Anterior cingulate cortex (tissue), 58 donors: ENCODE data around the gene ZBED4.
A peak's percentile ranks its signal among the peaks of the same experiment; 100 is the strongest.

ENCODE experiments used
- DNase-seq, 58 donors: peaks; one replicate each; lab custom pipeline; 2025; lab: John Stamatoyannopoulos, UW

Gene ZBED4

GRCh38 chr22:49826603-49827270, 26.9 kb upstream of the ZBED4 start:
- peak in 11 of 58 donors; percentile 6 to 45 (median 27) for DNase-seq

DNA sequence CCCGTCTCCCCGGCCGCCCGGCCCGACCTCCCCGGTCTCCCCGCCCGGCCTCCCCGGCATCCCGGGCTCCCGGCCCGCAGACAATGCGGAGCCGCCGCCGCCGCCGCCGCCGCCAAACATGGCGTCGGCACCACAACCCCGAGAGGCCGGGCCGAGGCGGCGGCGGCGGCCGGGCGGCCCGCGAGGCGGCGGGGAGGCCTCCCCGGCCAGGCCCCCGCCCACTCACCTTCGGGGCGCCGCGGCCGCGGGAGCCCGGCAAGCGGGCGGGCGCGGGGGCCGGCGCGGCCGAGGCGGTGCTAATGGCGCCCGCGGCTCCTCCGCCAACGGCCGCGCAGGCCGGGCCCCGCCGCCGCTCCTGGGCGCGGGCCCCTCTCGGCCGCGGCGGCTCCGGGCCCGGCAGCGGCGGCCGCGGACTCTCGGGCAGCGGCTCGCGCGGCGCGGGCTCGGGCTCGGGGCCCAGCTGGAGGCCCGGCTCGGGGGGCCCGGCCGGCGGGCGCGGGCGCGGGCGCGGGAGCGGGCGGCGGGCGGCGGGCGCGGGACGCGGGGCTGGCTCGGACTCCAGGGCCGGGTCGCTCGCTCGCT, 26.3 kb upstream of the ZBED4 start:
- DNase-seq = no peak

- DNase-seq = peak in 29 of 58 donors; percentile 9 to 57 (median 30)
Observed at GRCh38 chr22:49827853-49828598, 25.6 kb upstream of the ZBED4 start, which contains the start of gene BRD1. Gene BRD1, minus strand, starts transcription at chr22:49827873. Its CDS starts 3,556 bp downstream, at chr22:49824317.

DNA sequence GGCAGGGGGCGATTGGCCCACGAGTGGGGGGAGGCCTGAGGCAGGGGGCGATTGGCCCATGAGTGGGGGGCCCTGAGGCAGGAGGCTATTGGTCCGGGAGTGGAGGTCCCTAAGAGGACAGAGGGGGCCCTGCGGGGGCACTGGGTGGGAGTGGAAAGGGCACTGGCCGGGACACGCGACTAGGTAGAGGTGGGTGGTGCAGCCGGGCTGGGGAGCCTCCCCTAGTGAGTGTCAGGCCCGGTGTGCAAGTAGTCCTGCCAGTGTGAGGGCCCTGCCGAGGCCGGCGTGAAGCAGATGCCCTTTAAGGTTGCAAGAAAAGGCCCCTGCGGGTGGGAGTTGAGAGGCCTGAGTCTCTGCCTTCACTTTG, 25.1 kb upstream of the ZBED4 start:
- peak in 1 of 58 donors; percentile 50 for DNase-seq

DNA sequence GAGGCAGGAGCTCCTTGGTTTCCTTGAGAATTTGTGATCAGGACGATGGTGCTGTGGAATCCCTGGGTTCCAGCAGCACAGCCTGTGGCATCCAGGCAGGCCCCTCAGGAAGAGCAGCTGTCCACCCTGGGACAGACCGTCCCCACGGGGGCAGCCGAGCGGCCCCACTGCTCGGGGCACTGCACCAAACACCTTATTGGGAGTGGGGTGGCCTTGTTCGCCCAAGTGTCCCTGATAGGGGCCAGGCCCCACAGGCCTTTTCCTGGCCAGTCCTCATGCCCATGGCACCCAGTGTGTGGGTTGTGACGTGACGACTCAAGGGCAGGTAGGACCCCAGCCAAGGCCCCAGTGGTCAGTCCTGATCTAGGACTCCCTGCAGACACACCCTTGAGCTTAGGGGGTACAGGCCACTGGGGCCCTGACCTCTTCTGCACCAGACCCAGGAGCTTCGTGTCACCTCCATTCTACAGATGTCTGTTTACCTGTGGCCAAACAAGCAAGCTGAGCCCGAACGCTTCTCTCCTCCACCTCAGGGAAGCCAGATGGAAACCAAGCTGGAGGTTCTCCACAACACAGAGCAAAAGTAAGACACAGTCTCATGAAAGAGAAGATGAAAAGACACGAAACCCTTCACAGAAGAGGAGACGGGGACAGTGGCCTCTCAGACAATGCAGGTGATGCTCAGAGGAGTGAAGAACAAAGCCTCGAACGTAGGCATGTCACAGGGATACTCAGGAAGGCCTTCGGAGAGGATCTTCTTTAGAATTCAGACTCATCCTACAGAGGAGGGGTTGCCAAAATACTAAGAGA, 24.4 kb upstream of the ZBED4 start:
- no peak for DNase-seq

GRCh38 chr22:49833340-49834007, 20.2 kb upstream of the ZBED4 start:
- no peak for DNase-seq

GRCh38 chr22:49838771-49839717, 14.6 kb upstream of the ZBED4 start:
- no peak for DNase-seq

DNA sequence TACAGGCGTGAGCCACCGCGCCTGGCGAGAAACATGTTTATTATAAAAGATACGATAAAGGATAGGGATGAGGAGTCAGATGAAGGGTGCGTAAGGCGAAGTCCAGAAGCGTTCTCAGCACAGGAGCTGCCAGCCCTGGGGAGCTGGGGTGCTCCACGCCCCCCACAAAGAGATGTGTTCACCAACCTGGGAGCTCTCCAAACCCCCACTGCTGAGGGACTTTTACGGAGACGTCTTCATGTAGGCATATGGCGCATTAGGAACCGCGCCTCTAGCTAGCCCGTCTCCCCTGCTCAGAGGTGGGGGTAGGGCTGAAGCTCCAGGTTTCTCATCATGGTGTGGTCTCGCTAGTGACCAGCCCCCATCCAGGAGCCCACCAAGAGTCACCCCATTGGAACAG, 8.4 kb upstream of the ZBED4 start:
- no peak for DNase-seq

GRCh38 chr22:49845666-49846459, 7.8 kb upstream of the ZBED4 start:
- DNase-seq = no peak

DNA sequence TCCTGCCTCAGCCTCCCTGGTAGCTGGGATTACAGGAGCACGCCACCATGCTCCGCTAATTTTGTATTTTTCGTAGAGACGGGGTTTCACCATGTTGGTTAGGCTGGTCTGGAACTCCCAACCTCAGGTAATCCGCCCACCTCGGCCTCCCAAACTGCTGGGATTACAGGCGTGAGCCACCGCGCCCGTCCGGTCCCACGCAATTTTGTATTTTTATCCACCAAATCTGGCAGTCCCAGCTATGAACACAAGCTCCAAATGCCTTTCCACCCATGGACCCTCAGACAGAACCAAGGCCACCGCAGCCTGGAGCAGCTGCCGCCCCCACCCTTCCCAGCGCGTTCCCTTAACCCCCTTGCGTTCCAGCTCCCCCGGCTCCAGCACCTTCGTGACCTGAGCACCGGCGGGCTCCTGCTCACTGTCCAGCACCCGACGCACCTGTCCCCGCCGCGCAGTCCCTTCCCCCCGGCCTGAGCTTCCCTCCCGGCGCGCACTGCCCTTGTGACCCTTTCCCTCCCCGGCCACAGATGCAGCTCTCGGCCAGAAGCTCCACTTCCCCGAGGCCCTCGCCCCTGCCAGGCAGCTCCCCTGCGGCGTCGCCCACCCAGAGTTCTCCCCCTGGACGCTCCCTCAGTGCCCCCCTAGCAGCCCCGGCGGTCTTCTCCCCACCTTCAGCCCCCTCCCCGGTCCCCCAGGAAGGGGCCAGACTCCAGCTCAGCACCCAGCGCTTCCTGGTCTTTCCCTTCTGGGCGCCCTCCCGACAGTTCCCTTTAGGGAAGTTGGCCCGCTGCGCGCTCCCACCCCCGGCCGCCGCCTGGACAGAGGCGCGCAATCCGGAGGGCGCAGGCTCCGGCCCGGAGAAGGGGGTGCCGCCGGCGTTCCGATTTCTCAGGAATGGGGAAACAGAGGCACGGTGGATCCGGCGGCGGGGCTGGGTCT, 5.6 kb upstream of the ZBED4 start:
- no peak for DNase-seq

DNA sequence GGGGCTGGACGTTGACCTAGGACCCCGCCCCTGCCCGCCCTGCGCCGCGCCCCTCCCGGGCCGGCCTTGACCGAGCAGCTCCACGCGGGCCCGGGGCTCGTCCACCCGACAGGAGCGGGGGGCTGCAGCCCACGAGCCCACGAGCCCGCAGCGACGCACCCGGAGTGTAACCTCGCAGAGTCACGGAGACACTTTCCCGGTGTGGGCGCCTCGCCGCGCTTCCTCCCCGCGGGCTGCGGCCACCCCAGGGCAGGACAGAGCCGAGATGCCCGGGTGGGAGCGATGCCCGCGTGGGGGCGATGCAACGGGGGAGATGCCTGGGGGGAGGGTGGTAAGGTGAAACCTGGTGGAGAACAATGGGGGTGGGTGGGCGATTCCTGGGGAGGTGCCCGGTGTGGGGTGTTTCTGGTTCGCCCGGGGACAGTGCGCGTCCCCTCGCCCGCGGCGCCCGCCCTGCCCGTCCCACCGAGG, 4.9 kb upstream of the ZBED4 start:
- DNase-seq = no peak

DNA sequence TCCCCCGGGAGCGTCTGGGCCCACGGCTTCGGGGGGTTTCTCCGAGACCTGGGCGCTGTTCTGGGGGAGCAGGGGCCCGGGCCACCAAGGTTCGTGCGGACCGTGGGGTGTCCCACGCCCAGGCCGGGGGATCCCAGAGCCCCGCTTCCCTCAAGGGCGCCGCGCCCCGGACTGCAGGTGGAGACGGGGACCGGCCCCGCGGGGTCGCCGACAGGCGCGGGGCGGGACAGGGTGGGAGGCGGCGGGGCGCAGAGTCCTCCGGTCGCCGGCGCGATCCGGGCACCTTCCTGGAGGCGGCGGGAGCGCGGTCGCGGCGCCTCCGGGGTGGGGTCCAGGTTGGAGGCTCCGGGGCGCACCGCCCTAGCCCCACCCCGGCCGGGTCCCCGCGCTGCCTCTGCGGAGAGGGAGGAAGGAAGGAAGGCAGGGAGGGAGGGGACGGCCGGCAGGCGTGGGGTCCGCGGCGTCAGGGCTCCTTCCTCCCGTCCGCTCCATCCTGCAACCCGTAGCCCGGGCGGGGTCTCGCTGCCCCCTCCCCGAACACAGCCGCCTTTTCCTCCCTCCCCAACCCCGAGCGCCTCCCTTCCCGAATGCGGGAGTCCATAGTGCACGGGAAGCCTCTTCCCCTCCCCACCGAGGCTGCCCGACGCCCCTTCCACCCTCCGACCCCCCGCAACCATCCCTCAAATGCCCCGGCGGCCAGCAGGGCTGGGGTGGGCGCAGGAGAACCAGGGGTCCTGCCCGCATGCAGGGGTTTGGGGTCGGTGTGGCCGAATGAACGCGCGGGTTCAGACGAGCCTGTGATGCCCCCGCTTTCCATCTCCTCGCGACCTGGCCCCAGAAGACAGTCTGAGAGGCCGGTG, 4.3 kb upstream of the ZBED4 start:
- DNase-seq = no peak

- no peak for DNase-seq
Observed at GRCh38 chr22:49850021-49850911, 3.4 kb upstream of the ZBED4 start.

DNA sequence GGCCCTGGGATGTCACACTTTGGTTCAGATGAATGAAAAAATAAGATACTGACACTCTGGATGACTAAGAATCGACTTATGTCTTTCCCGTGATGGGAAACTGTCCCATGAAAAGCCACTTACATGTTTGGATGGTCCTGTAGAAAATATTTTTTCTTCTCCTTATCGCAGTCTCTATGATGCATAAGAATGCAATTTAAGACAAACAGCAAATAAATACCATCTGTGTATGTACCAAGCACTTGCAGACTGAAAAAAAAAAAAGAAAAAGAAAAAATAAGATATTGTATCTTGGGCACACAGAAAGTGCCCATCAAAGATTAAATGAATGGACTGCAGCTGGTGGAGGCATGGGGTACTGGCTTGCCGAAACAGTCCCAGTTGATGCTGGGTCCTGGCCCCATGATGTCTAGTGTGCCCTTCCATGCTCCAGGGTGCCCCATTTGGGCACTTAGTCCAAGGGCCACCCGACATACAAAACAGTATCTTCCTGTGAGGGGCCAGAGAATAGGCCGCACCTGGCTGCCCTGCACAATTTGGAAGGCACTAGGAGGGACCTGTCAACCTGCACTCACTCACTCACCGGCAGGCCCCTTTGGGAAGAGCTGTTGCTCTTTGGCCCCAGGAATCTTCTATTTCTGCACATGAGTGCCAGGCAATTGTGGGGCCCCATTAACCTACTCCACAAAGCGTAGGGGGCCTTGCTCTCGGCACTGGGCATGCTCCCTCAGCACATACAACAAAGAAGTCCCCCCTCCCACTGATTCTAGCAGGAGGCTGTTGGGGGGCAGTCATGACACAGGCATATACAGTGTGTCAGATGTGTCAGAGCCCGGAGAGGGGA, 2.5 kb upstream of the ZBED4 start:
- no peak for DNase-seq
